GM18517 (cell line): ENCODE data around the gene LGSN.
"Not testable (repeated sequence)": the region's sequence is repeated elsewhere in the genome, so short reads cannot be mapped to it uniquely, and the experiment has no call there.

Source experiments
- ATAC-seq: cut with Tn5 transposase; IDR thresholded peaks from one replicate; pipeline ENCODE4 v1.9.1; 2021; ENCODE audit warnings: mild to moderate bottlenecking, moderate library complexity; ENCODE audit not compliant: unreplicated experiment

LGSN gene

DNA sequence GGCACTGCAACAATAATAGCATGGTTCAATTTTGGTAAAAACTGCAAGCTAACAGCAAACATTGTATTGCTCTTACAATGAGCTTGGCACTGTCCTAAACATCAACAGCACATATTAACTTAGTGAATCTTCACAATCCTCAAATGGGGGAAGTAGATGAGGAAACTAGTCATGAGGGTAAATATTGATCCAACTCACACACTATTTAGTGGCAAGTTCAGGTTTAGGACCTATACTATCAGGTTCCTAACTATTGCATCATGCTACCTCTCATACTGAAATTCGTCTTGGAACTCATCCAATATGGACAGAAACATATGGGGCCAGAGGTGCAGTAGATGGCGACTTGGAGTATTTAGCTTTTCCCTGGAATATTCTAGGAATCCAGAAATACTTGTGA is 74.4 kb downstream of the LGSN start:
- ATAC-seq: no peak

- no peak for ATAC-seq
Measured at GRCh38 chr6:63236398-63236817, 83.4 kb downstream of the LGSN start.

GRCh38 chr6:63230511-63230910 is 89.3 kb downstream of the LGSN start:
- not testable (repeated sequence) for ATAC-seq

DNA sequence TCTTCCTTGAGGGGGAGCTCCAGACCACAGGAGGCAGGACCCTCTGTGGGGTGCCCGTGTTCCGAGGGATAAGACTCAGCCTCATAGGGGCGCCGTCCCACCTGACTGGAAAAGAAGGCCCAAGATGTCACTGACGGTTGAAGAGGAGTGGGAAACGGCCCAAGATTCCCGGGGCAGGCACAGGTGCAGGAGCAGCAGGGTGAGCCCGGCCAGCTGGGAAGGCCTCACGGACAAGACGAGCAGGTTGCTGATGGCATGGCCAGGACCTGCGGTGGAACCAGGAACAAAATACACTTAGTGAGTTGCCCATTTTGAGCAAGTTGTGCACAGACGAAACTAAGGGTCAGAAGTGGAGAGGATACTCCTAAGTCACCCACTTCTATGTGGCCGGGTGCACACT is 89.8 kb downstream of the LGSN start:
- not testable (repeated sequence) for ATAC-seq

DNA sequence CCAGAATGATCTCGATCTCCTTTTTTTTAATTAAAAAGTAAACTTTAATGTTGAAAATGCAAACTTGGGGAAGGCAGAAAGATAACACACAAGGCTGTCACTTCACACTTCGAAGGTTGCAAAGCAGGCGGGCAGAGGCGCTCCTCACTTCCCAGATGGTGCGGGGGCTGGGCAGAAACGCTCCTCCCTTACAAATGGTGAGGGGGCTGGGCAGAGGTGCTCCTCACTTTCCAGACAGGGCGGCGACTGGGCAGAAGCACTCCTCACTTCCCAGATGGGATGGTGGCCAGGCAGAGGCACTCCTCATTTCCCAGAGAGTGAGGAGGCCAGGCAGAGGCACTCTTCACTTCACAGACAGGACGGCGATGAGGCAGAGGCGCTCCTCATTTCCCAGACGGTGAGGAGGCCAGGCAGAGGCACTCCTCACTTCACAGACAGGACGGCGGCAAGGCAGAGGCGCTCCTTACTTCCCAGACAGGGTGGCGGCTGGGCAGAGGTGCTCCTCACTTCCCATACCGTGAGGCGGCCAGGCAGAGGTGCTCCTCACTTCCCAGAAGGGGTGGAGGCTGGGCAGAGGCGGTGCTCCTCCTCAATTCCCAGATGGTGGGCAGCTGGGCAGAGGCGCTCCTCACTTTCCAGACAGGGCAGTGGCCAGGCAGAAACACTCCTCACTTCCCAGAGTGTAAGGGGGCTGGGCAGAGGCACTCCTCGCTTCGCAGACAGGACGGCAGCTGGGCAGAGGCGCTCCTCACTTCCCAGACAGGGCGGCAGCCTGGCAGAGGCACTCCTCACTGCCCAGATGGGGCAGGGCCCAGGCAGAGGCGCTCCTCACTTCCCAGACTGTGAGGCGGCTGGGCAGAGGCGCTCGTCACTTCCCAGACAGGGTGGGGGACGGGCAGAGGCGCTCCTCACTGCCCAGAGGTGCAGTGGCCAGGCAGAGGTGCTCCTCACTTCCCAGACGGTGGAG is 91.6 kb downstream of the LGSN start:
- not testable (repeated sequence) for ATAC-seq

- ATAC-seq: not testable (repeated sequence)
Measured at GRCh38 chr6:63225987-63226386, 93.8 kb downstream of the LGSN start.
